ENCODE data around the gene ABLIM3.
A peak's percentile ranks its signal among the peaks of the same experiment; 100 is the strongest.

ABLIM3 gene

GRCh38 chr5:149219584-149219983 lies 78.3 kb downstream of the ABLIM3 start:
- DNase-seq (ENCODE audit: low spot score) = no peak

- no peak for DNase-seq (ENCODE audit: low spot score)
These were observed 79.5 kb downstream of the ABLIM3 start for GRCh38 chr5:149220750-149221149.

GRCh38 chr5:149221326-149221725 lies 80.0 kb downstream of the ABLIM3 start:
- no peak for DNase-seq (ENCODE audit: low spot score)

- no peak for DNase-seq (ENCODE audit: low spot score)
These were observed 80.5 kb downstream of the ABLIM3 start for GRCh38 chr5:149221731-149222342.

GRCh38 chr5:149223081-149223848 lies 82.0 kb downstream of the ABLIM3 start:
- DNase-seq (ENCODE audit: low spot score) = no peak

GRCh38 chr5:149224282-149224681 lies 83.0 kb downstream of the ABLIM3 start:
- no peak for DNase-seq (ENCODE audit: low spot score)

- peak; percentile 28 for DNase-seq (ENCODE audit: low spot score)
These were observed 86.0 kb downstream of the ABLIM3 start for GRCh38 chr5:149227168-149227826.

GRCh38 chr5:149228618-149229297 lies 87.5 kb downstream of the ABLIM3 start:
- DNase-seq (ENCODE audit: low spot score) = no peak

- no peak for DNase-seq (ENCODE audit: low spot score)
These were observed 88.1 kb downstream of the ABLIM3 start for GRCh38 chr5:149229298-149229937.

- DNase-seq (ENCODE audit: low spot score) = no peak
These were observed 94.5 kb downstream of the ABLIM3 start for GRCh38 chr5:149235841-149236240.

GRCh38 chr5:149237662-149238061 lies 96.4 kb downstream of the ABLIM3 start:
- DNase-seq (ENCODE audit: low spot score) = no peak

- DNase-seq (ENCODE audit: low spot score) = no peak
These were observed 97.2 kb downstream of the ABLIM3 start for GRCh38 chr5:149238540-149238939.

GRCh38 chr5:149239917-149240316 lies 98.6 kb downstream of the ABLIM3 start:
- DNase-seq (ENCODE audit: low spot score) = no peak

- DNase-seq (ENCODE audit: low spot score) = peak; percentile 85
These were observed 99.2 kb downstream of the ABLIM3 start for GRCh38 chr5:149240354-149240998.

- no peak for DNase-seq (ENCODE audit: low spot score)
These were observed 101.0 kb downstream of the ABLIM3 start for GRCh38 chr5:149242339-149242738.

GRCh38 chr5:149246906-149247305 lies 105.6 kb downstream of the ABLIM3 start:
- no peak for DNase-seq (ENCODE audit: low spot score)

GRCh38 chr5:149247726-149248125 lies 106.4 kb downstream of the ABLIM3 start:
- no peak for DNase-seq (ENCODE audit: low spot score)

- no peak for DNase-seq (ENCODE audit: low spot score)
These were observed 110.3 kb downstream of the ABLIM3 start for GRCh38 chr5:149251546-149251945.

- no peak for DNase-seq (ENCODE audit: low spot score)
These were observed 113.2 kb downstream of the ABLIM3 start for GRCh38 chr5:149254506-149254905.

GRCh38 chr5:149256451-149256850 lies 115.2 kb downstream of the ABLIM3 start:
- DNase-seq (ENCODE audit: low spot score) = no peak

- DNase-seq (ENCODE audit: low spot score) = no peak
These were observed 115.8 kb downstream of the ABLIM3 start for GRCh38 chr5:149257131-149257530.
